ENCODE data around the gene TEX29.

Gene TEX29

DNA sequence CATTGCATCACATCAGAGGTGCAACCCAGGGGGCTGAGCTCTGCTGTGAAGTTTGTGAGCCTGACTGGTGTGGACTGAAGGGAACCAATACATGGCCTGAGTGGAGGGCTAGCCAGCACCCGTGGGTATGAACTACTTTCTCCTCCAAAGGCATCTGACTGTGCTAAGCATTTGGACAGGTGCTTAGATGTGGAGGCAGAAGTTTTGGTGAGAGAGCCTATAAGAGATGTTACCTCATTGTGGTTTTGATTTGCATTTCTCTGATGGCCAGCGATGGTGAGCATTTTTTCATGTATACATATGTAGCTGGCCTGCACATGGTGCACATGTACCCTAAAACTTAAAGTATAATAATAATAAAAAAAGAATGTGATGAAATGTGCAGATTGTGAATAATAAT, 46.9 kb downstream of the TEX29 start:
- DNase-seq (ENCODE audit: low read depth in 2 of 2, low spot score in 1 of 2): no peak

DNA sequence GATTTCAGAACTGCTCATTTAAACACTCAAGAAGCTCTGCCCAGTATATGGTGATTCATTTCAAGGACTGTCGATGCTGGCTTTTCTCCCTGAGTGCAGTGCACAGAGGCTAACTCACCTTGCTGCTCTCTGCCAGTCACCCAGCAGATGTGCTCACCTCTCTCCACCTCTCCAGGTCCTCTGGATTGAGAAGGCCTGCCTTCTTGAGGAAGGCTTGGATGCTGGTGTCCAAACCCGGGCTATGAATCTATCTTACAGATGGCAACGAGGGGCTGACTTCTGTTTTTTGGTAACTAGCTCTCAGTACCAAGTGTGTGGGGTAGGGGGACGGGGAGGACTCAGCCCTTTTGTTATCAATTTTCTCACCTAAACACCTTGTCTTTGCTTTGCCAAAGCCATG, 47.6 kb downstream of the TEX29 start:
- no peak for DNase-seq (ENCODE audit: low read depth in 2 of 2, low spot score in 1 of 2)

DNA sequence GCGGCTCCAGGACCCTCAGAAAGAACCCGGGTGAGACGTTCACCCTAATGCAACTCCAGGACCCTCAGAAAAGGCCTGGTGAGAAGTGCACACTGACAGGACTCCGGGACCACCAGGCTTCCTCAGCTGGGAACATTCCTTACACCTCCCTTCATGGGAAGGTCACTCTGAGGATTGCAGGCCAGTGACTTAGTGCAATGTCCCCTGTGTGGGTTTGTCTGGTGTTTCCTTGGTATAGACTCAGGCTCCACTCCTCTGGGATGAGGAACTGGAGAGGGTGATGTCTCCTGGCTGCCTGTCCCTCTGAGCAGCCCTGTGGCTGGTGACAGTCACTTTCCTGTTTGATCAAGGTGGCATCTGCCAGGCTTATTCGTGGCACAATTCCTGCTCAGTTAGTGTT, 49.7 kb downstream of the TEX29 start:
- no peak for DNase-seq (ENCODE audit: low read depth in 2 of 2, low spot score in 1 of 2)

DNA sequence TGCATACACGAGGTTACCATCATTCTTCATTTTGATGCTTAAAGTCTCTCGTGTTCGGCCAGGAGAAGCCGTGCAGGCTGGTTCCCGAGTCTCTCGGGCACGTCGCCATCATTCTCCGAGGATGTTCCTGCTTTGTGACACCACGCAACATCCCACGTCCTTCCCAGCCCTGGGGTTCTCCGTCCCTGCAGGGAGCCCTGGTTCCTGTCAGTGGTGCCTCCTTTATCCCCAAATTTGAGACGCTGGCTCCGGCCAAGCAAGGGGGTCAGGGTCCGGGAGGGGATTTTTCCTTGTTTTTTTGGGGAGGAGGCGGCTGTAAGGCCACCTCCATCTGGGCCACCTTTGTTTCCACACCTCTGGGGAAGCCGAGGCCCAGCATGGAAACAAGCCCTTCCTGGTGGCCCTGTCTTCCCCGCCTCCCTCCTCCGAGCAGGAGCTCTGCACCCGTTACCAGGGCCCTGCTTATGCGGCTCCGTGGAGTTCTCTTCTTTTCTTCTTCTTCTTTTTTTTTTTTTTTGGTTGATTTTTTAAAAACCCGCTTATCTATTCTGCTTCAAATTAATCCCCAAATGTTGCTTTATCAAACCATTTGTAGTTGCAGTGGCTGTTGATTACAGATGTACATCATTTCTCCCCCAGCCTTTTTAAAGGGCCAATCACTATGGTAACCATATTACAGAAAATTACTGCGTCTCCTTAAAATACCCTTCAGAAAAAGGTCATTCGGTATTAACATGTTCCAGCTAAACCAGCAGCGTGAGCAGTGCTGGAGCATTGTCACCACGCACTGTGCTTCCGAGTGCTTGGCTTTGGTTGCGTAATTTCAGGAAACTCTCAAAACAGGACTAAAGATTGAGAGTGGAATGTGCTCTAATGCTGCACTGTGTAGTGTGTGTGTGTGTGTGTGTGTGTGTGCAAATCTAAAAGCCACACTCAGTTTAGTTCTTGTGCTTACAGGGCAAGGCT, 50.4 kb downstream of the TEX29 start:
- no peak for DNase-seq (ENCODE audit: low read depth in 2 of 2, low spot score in 1 of 2)

DNA sequence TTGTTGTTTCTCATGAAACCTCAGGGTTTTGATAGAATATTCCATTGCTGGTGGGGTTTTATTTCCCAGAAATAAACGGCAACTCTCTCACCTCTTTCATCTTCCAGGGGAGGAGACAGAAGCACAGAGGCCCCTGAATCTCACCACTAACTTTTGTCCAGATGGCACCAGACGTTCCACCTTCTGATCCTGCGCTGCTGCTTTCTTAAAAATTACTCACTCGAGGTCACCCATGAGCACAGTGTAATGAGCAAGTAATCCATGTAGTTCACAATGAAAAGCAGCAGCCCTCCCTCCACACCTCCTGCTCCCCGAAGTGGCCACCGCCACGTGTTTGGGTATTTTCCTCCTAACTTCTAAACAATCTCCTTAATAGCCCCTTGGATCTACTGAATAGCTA, 51.3 kb downstream of the TEX29 start:
- DNase-seq (ENCODE audit: low read depth in 2 of 2, low spot score in 1 of 2): no peak

DNA sequence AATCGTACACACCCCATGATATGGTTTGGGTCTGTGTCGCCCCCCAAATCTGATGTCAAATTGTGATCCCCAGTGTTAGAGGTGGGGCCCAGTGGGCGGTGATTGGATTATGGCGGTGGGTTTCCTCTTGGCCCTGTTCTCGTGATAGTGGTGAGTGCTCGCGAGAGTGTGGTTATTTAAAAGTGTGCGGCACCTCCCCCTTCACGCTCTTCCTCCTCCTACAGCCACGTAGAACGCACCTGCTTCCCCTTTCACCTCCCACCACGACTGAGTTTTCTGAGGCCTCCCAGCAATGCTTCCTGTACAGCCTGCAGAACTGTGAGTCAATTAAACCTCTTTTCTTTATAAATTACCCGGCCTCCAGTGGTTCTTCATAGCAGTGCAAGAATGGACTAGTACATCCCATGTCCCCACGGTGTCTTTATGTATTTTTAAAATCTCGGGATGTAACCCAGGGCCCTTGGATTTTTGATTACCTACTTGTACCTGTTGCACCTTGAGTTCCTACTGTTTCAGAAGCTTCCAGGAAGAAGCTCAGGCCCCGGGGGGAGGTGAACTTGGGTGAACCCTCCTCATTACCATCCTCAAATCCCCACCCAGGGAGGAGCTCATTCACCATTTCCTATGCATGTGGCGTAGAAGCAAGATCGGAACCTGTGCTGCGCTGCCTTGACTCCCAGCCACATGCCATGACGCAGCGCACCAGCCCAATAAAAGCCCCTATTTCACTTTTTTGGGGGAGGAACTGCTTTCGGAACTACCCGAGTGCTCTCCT, 52.4 kb downstream of the TEX29 start:
- no peak for DNase-seq (ENCODE audit: low read depth in 2 of 2, low spot score in 1 of 2)

DNA sequence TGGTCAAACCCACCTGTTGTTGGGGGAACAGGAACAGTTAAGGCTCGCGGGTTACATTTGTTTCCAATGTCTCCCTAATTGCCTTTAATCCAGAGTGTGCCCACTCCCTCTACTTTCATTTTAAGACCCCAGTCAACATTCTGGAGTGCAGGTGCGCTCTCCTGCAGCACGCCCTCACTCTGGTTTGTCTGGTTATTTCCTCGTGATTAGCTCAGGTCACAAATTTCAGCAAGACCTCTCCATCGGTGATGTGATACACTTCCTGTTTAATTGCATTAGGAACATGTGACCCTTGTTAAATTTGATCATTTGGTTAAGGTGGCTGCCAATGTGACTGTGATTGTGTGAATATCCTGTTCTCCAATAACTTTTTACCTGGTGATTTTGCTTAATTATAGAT, 53.0 kb downstream of the TEX29 start:
- DNase-seq (ENCODE audit: low read depth in 2 of 2, low spot score in 1 of 2): no peak

DNA sequence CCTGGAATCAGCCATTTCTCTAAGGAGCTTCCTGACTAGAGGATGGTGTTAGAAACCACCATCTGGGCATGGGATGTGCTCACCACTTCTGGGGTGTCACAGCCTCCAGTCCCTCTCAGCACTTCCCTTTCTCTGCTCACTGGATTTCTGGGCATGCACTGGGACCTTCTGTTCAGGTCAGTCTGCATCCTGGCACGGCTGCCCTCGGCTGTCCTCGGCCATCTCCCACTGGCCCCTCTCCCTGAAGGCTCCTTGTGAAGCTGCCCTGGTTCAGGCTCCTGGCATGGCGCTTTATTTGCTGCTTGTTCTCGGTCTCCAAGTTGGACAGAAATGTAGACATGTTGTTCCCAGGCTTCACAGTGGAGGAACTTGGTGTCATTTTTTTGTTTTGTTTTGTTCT, 60.0 kb downstream of the TEX29 start:
- DNase-seq (ENCODE audit: low read depth in 2 of 2, low spot score in 1 of 2): no peak

DNA sequence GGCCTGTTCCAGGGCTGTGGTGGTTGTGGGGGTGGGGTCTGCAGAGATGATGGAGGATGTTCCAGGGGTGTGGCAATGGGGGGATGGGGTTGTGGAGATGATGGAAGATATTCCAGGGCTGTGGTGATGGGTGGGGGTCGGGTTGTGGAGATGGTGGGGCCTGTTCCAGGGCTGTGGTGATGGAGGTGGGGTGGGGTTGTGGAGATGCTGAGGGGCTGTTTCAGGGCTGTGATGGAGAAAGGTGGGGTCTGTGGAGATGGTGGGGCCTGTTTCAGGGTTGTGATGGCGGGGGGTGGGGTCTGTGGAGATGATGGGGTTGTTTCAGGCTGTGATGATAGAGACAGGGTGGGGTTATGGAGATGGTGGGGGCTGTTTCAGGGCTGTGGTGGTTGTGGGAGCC, 62.0 kb downstream of the TEX29 start:
- no peak for DNase-seq (ENCODE audit: low read depth in 2 of 2, low spot score in 1 of 2)

DNA sequence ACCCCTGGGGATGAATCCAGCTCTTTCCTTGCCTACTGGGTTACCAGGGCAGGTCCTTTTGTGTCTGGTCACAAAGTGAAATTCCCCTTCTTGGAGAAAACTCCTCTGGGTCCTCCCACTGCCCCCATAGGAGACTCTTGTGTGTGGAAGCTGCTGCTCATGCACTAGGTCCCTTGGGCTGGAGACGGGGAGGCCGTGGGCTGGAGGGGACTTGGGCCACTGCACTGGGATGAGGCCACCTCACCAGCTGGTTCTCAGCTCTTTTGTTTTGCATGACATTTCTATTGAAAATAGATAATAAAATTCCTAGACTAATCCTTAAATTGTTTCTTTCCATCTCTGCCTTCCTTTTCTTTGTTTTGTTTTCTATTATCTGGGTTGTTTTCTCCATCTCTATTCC, 62.4 kb downstream of the TEX29 start:
- DNase-seq (ENCODE audit: low read depth in 2 of 2, low spot score in 1 of 2): no peak

DNA sequence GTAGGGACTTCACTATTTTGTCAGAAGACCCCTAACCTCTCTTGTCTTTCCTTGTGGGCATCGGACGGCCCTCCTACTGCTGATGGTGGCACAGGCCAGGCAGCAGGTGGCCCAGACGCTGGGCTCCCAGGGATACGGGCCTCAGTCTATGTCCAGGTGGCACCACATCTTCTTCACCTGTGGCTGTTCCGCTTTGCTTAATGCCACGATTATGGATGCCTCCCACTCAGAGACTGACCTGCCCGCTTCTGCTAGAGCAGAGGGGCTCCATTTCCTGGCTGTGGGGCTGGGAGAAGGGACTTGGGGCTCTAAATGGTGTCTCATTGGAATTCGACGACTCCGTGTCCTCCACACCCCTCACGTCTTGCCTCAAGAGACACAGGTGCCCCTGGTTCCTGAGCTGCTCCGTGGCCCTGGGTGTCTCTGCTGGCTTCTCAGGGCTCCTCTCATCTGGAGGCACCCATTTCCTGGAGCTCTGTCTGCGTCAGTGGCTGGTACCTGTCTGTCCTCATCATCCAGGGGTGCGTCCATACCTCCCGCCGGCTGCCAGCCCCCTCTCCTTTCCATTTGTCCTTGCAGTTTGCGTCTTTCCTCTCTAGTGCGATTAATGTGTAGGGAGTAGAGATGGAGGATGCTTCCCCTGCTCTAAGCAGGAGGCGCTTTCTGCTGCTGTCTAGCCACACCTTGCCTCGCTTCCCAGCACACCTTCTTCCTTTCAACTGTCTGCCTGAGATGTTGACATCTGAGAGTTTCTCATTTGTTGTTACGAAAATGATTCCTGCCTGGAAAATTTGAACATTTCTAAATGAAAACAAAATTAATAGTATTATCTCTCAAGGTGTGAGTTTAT, 63.4 kb downstream of the TEX29 start:
- no peak for DNase-seq (ENCODE audit: low read depth in 2 of 2, low spot score in 1 of 2)

DNA sequence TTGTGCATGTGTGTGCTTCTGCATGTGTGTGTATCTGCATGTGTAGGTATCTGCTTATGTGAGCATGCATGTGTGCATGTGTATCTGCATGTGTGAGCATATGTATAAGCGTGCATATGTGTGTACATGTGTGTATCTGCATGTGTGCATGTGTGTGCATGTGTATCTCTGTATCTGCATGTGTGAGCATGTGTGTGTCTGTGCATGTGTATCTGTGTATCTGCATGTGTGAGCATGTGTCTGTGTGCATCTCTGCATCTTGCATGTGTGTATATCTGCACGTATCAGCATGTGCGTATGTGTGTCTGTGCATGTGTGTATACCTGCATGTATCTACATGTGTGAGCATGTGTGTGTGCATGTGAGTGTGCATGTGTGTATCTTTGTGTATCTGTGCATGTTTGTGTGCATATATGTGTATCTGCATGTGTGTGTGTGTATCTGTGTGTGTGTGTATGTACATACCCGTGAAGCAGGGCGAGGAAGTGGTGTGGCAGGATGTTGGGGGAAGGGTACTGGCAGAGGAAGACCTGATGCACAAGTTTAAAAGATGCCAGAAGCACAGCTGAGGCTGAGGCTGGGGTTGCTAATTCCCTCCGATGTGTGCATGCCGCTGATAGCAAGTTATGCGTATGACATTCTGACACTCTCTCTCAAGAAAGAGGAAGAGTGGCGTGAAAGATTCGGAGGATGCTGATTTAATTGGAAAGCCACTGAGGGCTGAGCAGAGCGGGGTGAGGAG, 64.2 kb downstream of the TEX29 start:
- DNase-seq (ENCODE audit: low read depth in 2 of 2, low spot score in 1 of 2): no peak

DNA sequence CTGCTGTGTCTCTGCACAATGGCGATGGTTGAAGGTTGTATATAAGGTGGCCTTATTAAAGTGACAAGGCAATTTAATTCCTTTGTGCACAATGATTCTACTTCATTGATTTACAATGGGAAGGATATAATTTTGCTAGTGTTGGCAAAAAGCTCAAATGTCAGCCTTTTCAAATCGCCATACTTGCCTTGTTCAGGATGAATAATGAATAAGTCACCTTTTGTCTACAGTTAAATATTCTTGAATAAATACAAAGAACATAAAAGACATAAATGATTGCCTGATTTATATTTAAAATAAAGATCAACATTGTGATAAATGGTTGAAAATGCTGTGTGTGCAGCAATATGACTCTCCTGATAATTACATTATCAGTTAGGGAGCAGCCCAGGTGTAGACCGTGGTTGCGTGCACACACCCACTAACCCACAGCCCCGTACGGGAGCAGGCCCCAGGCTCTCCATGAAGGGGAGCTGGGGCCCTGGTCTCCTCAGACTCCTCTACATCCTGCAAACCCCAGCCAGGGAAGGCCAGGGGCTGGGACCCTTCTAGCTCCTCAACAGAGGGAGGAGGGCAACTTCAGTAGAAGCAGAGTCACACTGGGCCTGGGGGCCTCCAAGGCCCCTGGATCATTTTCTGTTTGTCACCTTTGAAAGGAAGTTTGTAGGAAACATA, 64.9 kb downstream of the TEX29 start:
- DNase-seq (ENCODE audit: low read depth in 2 of 2, low spot score in 1 of 2): no peak

DNA sequence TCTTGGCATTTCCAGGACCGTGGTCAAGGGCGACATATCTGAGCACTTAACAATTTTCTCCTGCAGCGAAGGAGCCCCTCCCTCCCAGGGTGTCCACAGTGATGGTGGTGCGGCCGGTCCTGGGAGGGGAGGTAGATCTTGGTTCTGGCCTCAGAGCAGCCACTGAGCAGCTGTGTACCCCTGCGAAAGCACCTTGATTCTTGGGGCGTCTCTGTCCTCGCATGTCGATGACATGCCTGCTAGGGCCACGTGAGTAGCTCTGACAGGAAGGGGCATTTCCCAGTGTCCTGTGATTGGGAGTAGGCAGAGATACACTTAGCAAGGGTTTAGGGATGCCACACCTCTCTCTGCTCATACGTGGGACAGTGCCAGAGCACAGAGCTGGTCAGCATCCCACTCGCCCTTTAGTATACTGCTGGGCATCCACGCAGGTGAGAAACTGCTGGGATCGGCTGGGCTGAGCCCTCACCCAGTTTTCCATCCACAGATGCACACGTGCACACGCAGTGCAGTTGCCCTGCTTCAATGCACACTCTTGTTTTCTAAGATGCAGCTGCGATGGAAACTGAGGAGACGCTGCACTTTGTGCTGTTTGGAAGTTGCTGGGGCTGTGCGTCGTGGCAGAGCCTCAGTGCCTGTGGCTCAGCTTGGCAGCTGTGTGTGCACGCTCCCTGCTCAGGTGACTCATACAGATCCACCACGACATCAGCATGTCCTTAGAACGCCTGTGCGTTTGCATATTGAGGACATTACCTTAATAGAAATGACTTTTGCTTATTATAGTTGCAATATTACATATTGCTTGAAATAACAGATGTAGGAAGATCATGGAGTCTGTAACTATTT, 66.8 kb downstream of the TEX29 start:
- DNase-seq (ENCODE audit: low read depth in 2 of 2, low spot score in 1 of 2): no peak

DNA sequence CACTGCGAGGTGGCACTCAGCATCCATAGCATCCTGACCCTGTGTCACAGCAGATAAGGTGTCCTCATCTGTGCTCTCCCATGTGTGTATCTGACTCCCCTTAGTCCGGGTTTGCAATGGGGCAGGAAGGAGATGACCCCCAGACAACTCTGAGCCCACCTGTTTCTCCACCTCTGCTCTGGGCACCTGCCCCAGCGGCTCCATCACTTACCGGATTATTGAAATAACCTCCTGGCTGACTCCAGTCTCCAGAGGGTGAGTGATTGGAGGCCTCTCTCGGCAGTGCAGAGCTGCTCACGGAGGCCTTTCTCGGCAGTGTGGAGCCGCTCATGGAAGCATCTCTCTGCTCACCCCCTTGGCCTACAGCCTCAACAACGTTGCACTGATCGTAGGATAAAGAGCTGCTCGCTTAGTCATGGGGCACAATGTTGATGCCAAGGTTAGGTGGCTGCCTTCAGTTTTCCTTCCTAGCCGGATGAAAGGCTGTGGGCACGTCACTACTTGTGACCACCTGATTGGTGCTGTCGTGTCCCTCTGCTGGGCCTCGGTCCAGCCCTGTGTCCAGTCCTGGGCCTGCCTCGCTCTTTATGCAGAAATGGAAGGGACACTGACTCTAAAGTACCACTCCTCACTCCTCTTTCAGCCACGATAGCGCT, 67.6 kb downstream of the TEX29 start:
- no peak for DNase-seq (ENCODE audit: low read depth in 2 of 2, low spot score in 1 of 2)

DNA sequence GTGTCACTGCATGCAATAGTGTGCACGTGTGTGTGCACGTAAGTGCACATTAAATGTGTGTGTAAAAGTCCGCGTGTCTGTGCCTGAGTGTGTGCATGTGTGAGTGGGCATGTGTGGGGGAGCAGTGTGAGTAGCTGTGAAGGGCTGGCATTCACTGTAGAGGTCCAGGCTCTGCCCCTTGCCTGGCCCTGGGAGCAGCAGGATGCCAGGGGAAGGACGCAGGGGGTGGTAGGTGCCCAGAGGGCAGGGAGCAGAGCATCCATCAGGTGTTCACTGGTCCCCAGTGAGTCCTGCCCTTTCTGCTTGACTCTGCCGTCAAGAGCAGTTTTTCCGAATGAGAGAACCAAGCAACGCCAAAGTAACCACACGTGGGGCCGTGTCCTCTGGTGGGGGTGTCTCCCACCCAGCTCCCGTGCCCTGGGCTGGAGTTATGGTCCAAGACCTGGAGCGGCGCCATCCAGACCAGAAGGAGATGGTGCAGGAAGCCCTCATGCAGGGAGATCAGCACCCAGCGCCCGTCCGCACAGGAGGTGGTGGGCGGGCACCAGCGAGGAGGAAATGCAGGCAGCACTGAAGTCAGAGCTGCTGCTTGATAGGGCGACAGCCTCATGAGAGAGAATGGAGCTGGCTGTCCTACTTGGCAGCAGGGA, 68.5 kb downstream of the TEX29 start:
- no peak for DNase-seq (ENCODE audit: low read depth in 2 of 2, low spot score in 1 of 2)

DNA sequence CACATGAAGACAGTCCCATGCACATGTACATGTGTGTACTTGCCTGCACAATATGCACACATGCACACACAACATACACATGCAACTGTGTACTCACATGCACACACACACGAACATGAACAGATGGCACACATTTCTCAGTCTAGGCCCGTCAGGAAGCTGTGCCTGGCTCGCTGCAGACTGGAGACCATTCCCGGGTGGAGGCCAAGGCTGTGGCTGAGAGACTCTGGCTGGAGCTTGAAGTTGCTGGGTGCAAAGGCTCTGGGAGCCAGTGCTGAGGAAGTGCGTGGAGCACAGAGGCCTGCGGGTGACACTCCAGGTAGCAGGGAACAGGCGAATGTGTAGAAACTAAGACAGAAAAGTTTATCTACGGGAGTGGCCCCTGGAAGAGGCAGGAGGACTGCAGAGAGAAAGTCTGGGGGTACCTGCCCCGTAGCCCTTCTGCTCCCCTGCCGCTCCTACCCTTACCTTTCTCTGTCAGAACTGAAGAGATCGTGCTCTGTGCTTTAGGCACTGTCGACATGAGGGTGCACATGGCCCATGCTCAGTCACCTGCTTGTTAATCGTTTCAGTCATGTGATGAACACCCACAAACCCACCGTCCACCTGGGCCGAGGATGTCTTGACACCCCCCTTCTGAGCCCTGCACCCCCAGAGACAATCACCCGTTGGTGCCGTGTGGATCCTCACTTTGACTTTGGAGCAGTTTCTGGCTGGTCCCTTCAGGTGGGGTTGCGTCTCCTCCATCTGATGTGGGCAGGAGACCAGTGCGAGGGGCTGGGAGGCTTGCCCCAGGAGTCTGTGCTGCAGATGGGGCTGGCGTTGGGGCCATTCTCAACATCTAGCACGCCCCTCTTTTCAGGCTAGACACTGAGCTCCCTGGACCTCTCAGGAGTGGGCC, 69.4 kb downstream of the TEX29 start:
- no peak for DNase-seq (ENCODE audit: low read depth in 2 of 2, low spot score in 1 of 2)

All from stimulated activated CD8-positive, alpha-beta memory T cell treated with anti-CD3 and anti-CD28 coated beads, Interleukin-4, amount 100 ng/mL, for 4 hours (primary cell).